IMR-90 (cell line): ENCODE measurements around the gene ALDH1A2.

Source experiments
- CHD1 ChIP-seq: IDR thresholded peaks from 2 replicates; pipeline ENCODE4 v1.6.1; 2012; ENCODE audit warnings: low read depth, low read length, improper control_type of control experiment
- CTCF ChIP-seq: conservative IDR thresholded peaks from 2 replicates; pipeline ENCODE4 v1.5.1; 2012; ENCODE audit warnings: mild to moderate bottlenecking, low read depth, low read length, improper control_type of control experiment
- MAFK ChIP-seq: IDR thresholded peaks from 2 replicates; pipeline ENCODE4 v1.6.1; 2012; ENCODE audit warnings: low read depth, low read length, improper control_type of control experiment
- MXI1 ChIP-seq: IDR thresholded peaks from 2 replicates; pipeline ENCODE4 v1.6.1; 2012; ENCODE audit warnings: low read depth, mild to moderate bottlenecking, low read length, moderate library complexity, borderline replicate concordance
- NFE2L2 ChIP-seq: fragments of 150-350 bp; IDR thresholded peaks from 2 replicates; pipeline ENCODE4 v1.6.1; 2016; ENCODE audit warnings: low read depth, mild to moderate bottlenecking, low read length
- POLR2A ChIP-seq: IDR thresholded peaks from 2 replicates; pipeline ENCODE4 v1.6.1; 2012; ENCODE audit warnings: mild to moderate bottlenecking, low read depth, low read length
- RFX5 ChIP-seq: IDR thresholded peaks from 2 replicates; pipeline ENCODE4 v1.8.0; 2012; ENCODE audit warnings: low read depth, mild to moderate bottlenecking, low read length, moderate library complexity
- USF2 ChIP-seq: fragments of 150-350 bp; IDR thresholded peaks from 2 replicates; pipeline ENCODE4 v1.6.1; 2017; ENCODE audit warnings: mild to moderate bottlenecking, antibody characterized with exemption, low read length, low read depth

GRCh38 chr15:58063614-58064013 lies 1.9 kb downstream of the ALDH1A2 start:
- TF ChIP-seq RFX5 = no peak
- TF ChIP-seq USF2 = no peak
- TF ChIP-seq MXI1 = no peak
- no peak for TF ChIP-seq CHD1
- no peak for TF ChIP-seq MAFK
- TF ChIP-seq CTCF = no peak
- TF ChIP-seq NFE2L2 = no peak
- no peak for TF ChIP-seq POLR2A
